ENCODE results near the gene CRYL1. TPM values are rescaled to one million over a fixed set of nuclear protein-coding genes. Genes with fewer than 3 reads are reported as not detected.

CRYL1 gene
- total RNA-seq, 1 experiment from 2014 or later: 3.7 TPM

DNA sequence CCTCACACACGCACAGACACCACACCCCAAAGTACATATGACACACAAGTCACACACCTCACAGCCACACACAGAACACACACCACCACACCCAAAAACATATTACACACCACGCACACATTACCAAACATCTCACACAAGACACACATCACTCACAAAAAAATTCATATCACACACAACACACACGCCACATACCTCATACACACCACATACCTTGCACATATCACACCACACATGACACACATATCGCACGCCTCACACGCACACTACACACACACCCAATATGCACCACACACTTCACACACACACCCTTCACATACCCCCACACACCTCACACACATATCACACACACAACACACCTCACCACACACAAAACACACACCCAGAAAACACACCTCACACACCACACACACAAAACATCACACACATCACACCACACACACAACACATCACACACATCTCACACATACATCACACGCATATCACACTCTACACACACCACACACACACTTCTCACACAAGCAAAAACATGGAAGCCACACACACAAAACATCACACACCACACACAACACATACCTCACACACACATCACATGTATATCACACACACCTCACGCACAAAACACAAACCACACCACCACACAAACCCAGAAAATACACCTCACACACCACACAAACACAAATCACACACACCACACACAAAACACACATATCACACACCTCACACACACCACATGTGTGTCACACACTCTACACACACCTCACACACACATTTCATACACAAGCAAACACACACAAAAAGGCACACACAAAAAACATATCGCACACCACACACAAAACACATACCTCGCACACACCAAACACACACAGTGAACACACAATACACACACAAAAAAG lies 132.1 kb downstream of the CRYL1 start:
- no peak overlapping the region for H2BK5ac ChIP-seq (ENCODE audit: insufficient read length, low read length)
- no peak overlapping the region for H2BK12ac ChIP-seq (ENCODE audit: insufficient read length, low read depth, low read length)
- TF ChIP-seq, protein P1, sequence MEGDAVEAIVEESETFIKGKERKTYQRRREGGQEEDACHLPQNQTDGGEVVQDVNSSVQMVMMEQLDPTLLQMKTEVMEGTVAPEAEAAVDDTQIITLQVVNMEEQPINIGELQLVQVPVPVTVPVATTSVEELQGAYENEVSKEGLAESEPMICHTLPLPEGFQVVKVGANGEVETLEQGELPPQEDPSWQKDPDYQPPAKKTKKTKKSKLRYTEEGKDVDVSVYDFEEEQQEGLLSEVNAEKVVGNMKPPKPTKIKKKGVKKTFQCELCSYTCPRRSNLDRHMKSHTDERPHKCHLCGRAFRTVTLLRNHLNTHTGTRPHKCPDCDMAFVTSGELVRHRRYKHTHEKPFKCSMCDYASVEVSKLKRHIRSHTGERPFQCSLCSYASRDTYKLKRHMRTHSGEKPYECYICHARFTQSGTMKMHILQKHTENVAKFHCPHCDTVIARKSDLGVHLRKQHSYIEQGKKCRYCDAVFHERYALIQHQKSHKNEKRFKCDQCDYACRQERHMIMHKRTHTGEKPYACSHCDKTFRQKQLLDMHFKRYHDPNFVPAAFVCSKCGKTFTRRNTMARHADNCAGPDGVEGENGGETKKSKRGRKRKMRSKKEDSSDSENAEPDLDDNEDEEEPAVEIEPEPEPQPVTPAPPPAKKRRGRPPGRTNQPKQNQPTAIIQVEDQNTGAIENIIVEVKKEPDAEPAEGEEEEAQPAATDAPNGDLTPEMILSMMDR (conservative IDR thresholded peaks at IDR 0.05): no peak
- H3K4me2 ChIP-seq (ENCODE audit: insufficient read depth, insufficient read length, low read length): no peak overlapping the region
- Mint-ChIP-seq H3K36me3 (ENCODE audit: insufficient read depth in 1 of 3, low read depth in 3 of 3) (no peaks in the 10 kb centered on the region; a peak in 1 of 7 replicates), H3K4me3 (no peak overlapping the region), H3K27ac (no peak overlapping the region), H3K27me3 (ENCODE audit: low read depth) (no peaks in the 10 kb centered on the region; the same call in 1 of the 2 replicates), H3K9me3 (peaks cover 2% of the 10 kb centered on the region in 2 experiments; a peak in 3 of 5 replicates), H3K4me1 (no peaks in the 10 kb centered on the region)
- no peaks in the 10 kb centered on the region for H3K4me1 ChIP-seq (ENCODE audit: insufficient read depth, low read length)
- H3K23ac ChIP-seq (ENCODE audit: insufficient read length, low read depth, low read length): no peak overlapping the region
- 100% methylated on average over 10 of the region's 10 CpGs for WGBS (ENCODE audit: extremely low coverage, insufficient read length, low lambda C conversion rate)
- no peak overlapping the region for H3T11ph ChIP-seq (ENCODE audit: low read length)
- no peaks in the 10 kb centered on the region for H3K9me3 ChIP-seq (ENCODE audit: control insufficient read depth, low read depth, low read length)
- no peaks in the 10 kb centered on the region for H3K27me3 ChIP-seq (ENCODE audit: insufficient read depth, low read length)
- no peaks in the 10 kb centered on the region for H3K79me2 ChIP-seq (ENCODE audit: insufficient read depth, low read length)
- no peak overlapping the region for H3K18ac ChIP-seq (ENCODE audit: insufficient read length, low read depth, low read length)
- no peak overlapping the region for H4K91ac ChIP-seq (ENCODE audit: insufficient read length, low read depth, low read length)
- no peak overlapping the region for H2AFZ ChIP-seq (ENCODE audit: low read length)
- no peak overlapping the region for H3K14ac ChIP-seq (ENCODE audit: insufficient read depth, low read length)
- H3K9ac ChIP-seq (ENCODE audit: extremely low read depth, insufficient read length, low read length): no peak overlapping the region
- no peak overlapping the region for H4K5ac ChIP-seq (ENCODE audit: insufficient read length, low read depth, low read length)
- DNase-seq: no peak
- H3K27ac ChIP-seq (ENCODE audit: insufficient read length, low read depth, low read length): no peak overlapping the region
- no peak overlapping the region for H3K4ac ChIP-seq (ENCODE audit: low read depth, low read length)
- no peaks in the 10 kb centered on the region for H4K20me1 ChIP-seq (ENCODE audit: control insufficient read depth, insufficient read depth, insufficient read length)
- no peak overlapping the region for H2BK15ac ChIP-seq (ENCODE audit: low read depth, low read length)
- no peak overlapping the region for H2AK5ac ChIP-seq (ENCODE audit: insufficient read length, low read length)
- peak overlapping the region; percentile 2 for H4K8ac ChIP-seq (replicated peaks; ENCODE audit: insufficient read length, low read depth, low read length)
- no peak overlapping the region for H2BK20ac ChIP-seq (ENCODE audit: low read depth, low read length, poor library complexity, severe bottlenecking)
- H2BK120ac ChIP-seq (ENCODE audit: low read depth, low read length, poor library complexity, severe bottlenecking): no peak overlapping the region
- no peaks in the 10 kb centered on the region for H3K23me2 ChIP-seq (ENCODE audit: insufficient read length, low read depth, low read length, poor library complexity, severe bottlenecking)
- no peaks in the 10 kb centered on the region for H3K79me1 ChIP-seq (ENCODE audit: insufficient read depth, low read depth, low read length, poor library complexity, severe bottlenecking)
- no peak overlapping the region for H3K56ac ChIP-seq (ENCODE audit: insufficient read length, low read depth, low read length)
